GM12878 (cell line): Measurements from ENCODE around the gene NID1. TPM values are rescaled to one million over a fixed set of nuclear protein-coding genes. Genes with fewer than 3 reads are reported as not detected.

Experiments used
- ATAC-seq: fragments of 200-7000 bp; cut with Tn5 transposase; 3 replicates; pipeline ENCODE4 v1.9.1; 2020; ENCODE audit warnings: mild to moderate bottlenecking, moderate library complexity
- BruUV-seq: library from RNA; stranded (reverse); fragments of 400-500 nt; replicated peaks from 2 replicates; lab custom pipeline; 2021; lab: Mats Ljungman, UMichigan
- CTCF ChIA-PET: fragments of 300-600 bp; sonication (Branson Sonifier 250); formaldehyde crosslinking; extraction: SDS; loops from one replicate; lab custom pipeline; 2021; ENCODE audit warnings: inconsistent platforms; lab: Yijun Ruan, JAX
- POLR2A ChIA-PET: fragments of 350-600 bp; formaldehyde crosslinking; extraction: SDS; loops from one replicate; lab custom pipeline; 2021; ENCODE audit warnings: inconsistent platforms; lab: Charles Lee
- RAD21 ChIA-PET: fragments of 300-600 bp; sonication (Branson Sonifier 250); formaldehyde crosslinking; loops from one replicate; lab custom pipeline; 2023; ENCODE audit warnings: antibody characterized with exemption; ENCODE audit not compliant: unreplicated experiment; lab: Charles Lee
- SMC1A ChIA-PET: fragments of 300-600 bp; sonication (Branson Sonifier 250); formaldehyde crosslinking; loops from one replicate; lab custom pipeline; 2023; ENCODE audit not compliant: unreplicated experiment, uncharacterized antibody; lab: Charles Lee
- DNase-seq: peaks from one replicate; pipeline ENCODE4 v3.0.0-alpha.2; 2011; ENCODE audit warnings: low read depth, low spot score
- FAIRE-seq: peaks from 3 replicates; lab custom pipeline; 2011; peaks lifted over from hg19 to GRCh38; lab: Jason Lieb, UNC
- H2AFZ ChIP-seq: 2 replicates; pipeline ENCODE4 v1.6.0; 2011; ENCODE audit warnings: low read depth, low read length, control low read depth; ENCODE audit not compliant: control insufficient read depth
- H3K27ac ChIP-seq: 2 replicates; pipeline ENCODE4 v1.5.1; 2011; ENCODE audit warnings: control low read depth; ENCODE audit not compliant: control insufficient read depth, insufficient read depth
- H3K27me3 ChIP-seq, 2 experiments: replicated peaks in 1 of 2; 2 replicates each; pipeline versions ENCODE4 v1.6.0 to v1.6.1; 2011; ENCODE audit warnings: low read length in 1 of 2; ENCODE audit not compliant: control insufficient read depth in 2 of 2, insufficient read depth in 2 of 2
- H3K36me3 ChIP-seq, 2 experiments: 2 replicates each; pipeline ENCODE4 v1.5.1; 2011; ENCODE audit warnings: low read length in 1 of 2; ENCODE audit not compliant: control insufficient read depth in 2 of 2, insufficient read depth in 2 of 2
- H3K4me1 ChIP-seq: 2 replicates; pipeline ENCODE4 v1.6.1; 2011; ENCODE audit warnings: mild to moderate bottlenecking, low read length, moderate library complexity, mixed read lengths; ENCODE audit not compliant: control insufficient read depth, insufficient read depth
- H3K4me2 ChIP-seq: 2 replicates; pipeline ENCODE4 v1.6.0; 2011; ENCODE audit warnings: control low read depth; ENCODE audit not compliant: control insufficient read depth, insufficient read depth
- H3K4me3 ChIP-seq: fragments of 200-600 bp; sonication (generic); 2 replicates; pipeline ENCODE4 v1.5.1; 2016
- H3K79me2 ChIP-seq: 2 replicates; pipeline ENCODE4 v1.6.0; 2011; ENCODE audit warnings: low read length; ENCODE audit not compliant: control insufficient read depth, insufficient read depth
- H3K9ac ChIP-seq: 2 replicates; pipeline ENCODE4 v1.8.0; 2011; ENCODE audit warnings: low read length, control low read depth, mixed read lengths; ENCODE audit not compliant: control insufficient read depth, insufficient read depth
- H3K9me3 ChIP-seq: replicated peaks from 3 replicates; pipeline ENCODE4 v1.5.1; 2011; ENCODE audit warnings: mild to moderate bottlenecking, low read length; ENCODE audit not compliant: control insufficient read depth, insufficient read depth
- H4K20me1 ChIP-seq: 2 replicates; pipeline ENCODE4 v1.6.0; 2011; ENCODE audit not compliant: control insufficient read depth, insufficient read depth
- CBFB ChIP-seq: IDR thresholded peaks from 2 replicates; pipeline ENCODE4 v1.6.1; 2016; ENCODE audit warnings: antibody characterized with exemption, low read depth
- WGBS: methylation state at CpG from one replicate; pipeline ENCODE4 v1.1.6; 2016; ENCODE audit warnings: low lambda C conversion rate; ENCODE audit not compliant: insufficient replicate concordance, insufficient coverage; ENCODE audit errors: missing lambda C conversion rate; 5-methylcytosine and 5-hydroxymethylcytosine counted together
- in situ Hi-C: fragments of 300-500 bp; cut with MboI; formaldehyde crosslinking; loops from 9 replicates; pipeline ENCODE4 v1.14.3; 2018; ENCODE audit warnings: mixed read lengths
- intact Hi-C: fragments of 100-400 bp; cut with micrococcal nuclease; formaldehyde crosslinking; loops from one replicate; pipeline ENCODE4 v1.14.2; 2022; ENCODE audit not compliant: unreplicated experiment
- polyA plus RNA-seq, 11 experiments: library from polyadenylated mRNA; depleted of rRNA in 4 of 11; unstranded in 6 of 11; stranded (reverse) in 5 of 11; fragments of >200 nt; fragmentation: Nextera tagmentation in 4 of 11; fragmentation: Illumina TruSeq in 1 of 11; extraction: Ambion mirVana in 4 of 11; extraction: Trizol in 1 of 11; gene quantifications; 1 replicate in 1 of 11; 2 replicates in 10 of 11; pipeline versions ENCODE4 v1.2.1 to v1.2.3, GENCODE V29; 2011 to 2016; ENCODE audit warnings: inconsistent platforms in 2 of 11, missing spikeins in 2 of 11, low read depth in 1 of 11
- total RNA-seq, 4 experiments: library from RNA; depleted of rRNA in 3 of 4; stranded (reverse); fragments of >200 nt in 3 of 4; fragmentation: Illumina TruSeq in 1 of 4; extraction: Trizol in 1 of 4; gene quantifications; 2 replicates each; pipeline versions ENCODE4 v1.2.1 to v1.2.3, GENCODE V29; 2013 to 2021
- TF ChIP-seq, protein P1 (sequence below): fragments of 450-650 bp; IDR thresholded peaks from 2 replicates; pipeline ENCODE4 v1.6.1; 2017; ENCODE audit warnings: mild to moderate bottlenecking
- TF ChIP-seq, protein P2 (sequence below): fragments of 450-650 bp; conservative IDR thresholded peaks from 2 replicates; pipeline ENCODE4 v1.6.1; 2017; ENCODE audit warnings: mild to moderate bottlenecking, moderate library complexity

The NID1 gene
- total and polyA plus RNA-seq, 10 of the 15 experiments (the other 5 are each of a cell fraction or from before 2014, with no cell fraction given) = 4.2 to 25.7 (median 11.3) TPM

DNA sequence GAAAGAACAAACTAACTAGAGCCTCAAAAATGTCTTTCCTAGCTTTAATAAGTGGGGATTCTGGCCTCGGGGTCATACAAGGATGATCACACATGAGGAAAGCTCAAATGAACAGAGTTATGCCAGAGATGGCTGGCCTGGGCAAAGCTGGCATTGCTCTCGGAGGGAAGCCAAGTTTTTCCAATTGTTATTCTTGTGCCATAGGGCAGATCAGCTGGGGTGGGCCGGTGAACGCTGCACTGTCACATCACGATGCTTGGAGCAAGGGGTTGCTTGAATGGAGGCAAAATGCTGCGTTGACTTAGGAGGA is 122.3 kb downstream of the NID1 start:
- FAIRE-seq (no peak), DNase-seq (no peak), ATAC-seq (no peak)
- no peak overlapping the region for H2AFZ ChIP-seq
- BruUV-seq = no TSS peak
- no peak overlapping the region for H3K9ac ChIP-seq
- H3K4me2 ChIP-seq = no peak overlapping the region
- H3K27me3 ChIP-seq = no peaks in the 10 kb centered on the region
- in situ Hi-C loops = no loop called here
- H3K27ac ChIP-seq = no peak overlapping the region
- H3K79me2 ChIP-seq = no peaks in the 10 kb centered on the region
- ChIA-PET RAD21 (interaction anchor here (1.4 to 1.8 kb wide), 2 partner anchors 29 to 100 kb away, joined by 5 to 9 read pairs; no protein-coding TSS in a partner anchor), POLR2A (interaction anchor here (0.7 to 1.6 kb wide), 2 partner anchors 9 to 55 kb away, joined by 3 to 6 read pairs; no protein-coding TSS in a partner anchor), SMC1A (interaction anchor here (0.9 to 3.9 kb wide), 5 partner anchors 10 to 99 kb away, joined by 4 to 15 read pairs (median 6); partner anchors contain the start of gene LYST), CTCF (interaction anchor here (0.9 to 3.4 kb wide), 4 partner anchors 11 to 100 kb away, joined by 4 to 14 read pairs (median 10); no protein-coding TSS in a partner anchor)
- no peaks in the 10 kb centered on the region for H4K20me1 ChIP-seq
- H3K36me3 ChIP-seq = no peaks in the 10 kb centered on the region
- H3K4me3 ChIP-seq = no peak overlapping the region
- 84% methylated on average over 6 of the region's 6 CpGs for WGBS
- peaks cover 31% of the 10 kb centered on the region for H3K4me1 ChIP-seq
- TF ChIP-seq, protein P1, sequence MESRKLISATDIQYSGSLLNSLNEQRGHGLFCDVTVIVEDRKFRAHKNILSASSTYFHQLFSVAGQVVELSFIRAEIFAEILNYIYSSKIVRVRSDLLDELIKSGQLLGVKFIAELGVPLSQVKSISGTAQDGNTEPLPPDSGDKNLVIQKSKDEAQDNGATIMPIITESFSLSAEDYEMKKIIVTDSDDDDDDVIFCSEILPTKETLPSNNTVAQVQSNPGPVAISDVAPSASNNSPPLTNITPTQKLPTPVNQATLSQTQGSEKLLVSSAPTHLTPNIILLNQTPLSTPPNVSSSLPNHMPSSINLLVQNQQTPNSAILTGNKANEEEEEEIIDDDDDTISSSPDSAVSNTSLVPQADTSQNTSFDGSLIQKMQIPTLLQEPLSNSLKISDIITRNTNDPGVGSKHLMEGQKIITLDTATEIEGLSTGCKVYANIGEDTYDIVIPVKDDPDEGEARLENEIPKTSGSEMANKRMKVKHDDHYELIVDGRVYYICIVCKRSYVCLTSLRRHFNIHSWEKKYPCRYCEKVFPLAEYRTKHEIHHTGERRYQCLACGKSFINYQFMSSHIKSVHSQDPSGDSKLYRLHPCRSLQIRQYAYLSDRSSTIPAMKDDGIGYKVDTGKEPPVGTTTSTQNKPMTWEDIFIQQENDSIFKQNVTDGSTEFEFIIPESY = no peak
- TF ChIP-seq CBFB = no peak
- TF ChIP-seq, protein P2, sequence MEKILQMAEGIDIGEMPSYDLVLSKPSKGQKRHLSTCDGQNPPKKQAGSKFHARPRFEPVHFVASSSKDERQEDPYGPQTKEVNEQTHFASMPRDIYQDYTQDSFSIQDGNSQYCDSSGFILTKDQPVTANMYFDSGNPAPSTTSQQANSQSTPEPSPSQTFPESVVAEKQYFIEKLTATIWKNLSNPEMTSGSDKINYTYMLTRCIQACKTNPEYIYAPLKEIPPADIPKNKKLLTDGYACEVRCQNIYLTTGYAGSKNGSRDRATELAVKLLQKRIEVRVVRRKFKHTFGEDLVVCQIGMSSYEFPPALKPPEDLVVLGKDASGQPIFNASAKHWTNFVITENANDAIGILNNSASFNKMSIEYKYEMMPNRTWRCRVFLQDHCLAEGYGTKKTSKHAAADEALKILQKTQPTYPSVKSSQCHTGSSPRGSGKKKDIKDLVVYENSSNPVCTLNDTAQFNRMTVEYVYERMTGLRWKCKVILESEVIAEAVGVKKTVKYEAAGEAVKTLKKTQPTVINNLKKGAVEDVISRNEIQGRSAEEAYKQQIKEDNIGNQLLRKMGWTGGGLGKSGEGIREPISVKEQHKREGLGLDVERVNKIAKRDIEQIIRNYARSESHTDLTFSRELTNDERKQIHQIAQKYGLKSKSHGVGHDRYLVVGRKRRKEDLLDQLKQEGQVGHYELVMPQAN = no peak
- no peaks in the 10 kb centered on the region for H3K9me3 ChIP-seq
- intact Hi-C loops = no loop called here
